M059J (cell line): ENCODE results near the gene ZNF444. TPM values are rescaled to one million over a fixed set of nuclear protein-coding genes. Genes with fewer than 3 reads are reported as not detected.

Experiments used
- DNase-seq: peaks from one replicate; pipeline ENCODE4 v3.0.0-alpha.2; 2012; ENCODE audit warnings: low read depth
- total RNA-seq: library from RNA; depleted of rRNA; stranded (reverse); fragments of >200 nt; shearing (Covaris generic); gene quantifications from 2 replicates; pipeline ENCODE4 v1.2.3, GENCODE V29; 2014

The ZNF444 gene
- total RNA-seq, 1 experiment from 2014 or later = 21.2 TPM

GRCh38 chr19:56121180-56122167 lies 19.6 kb upstream of the ZNF444 start, which contains the start of gene ZNF787:
ZNF787 (minus strand) TSS chr19:56121295; CDS start chr19:56103217, 18,078 bp downstream.
- DNase-seq = peak; percentile 94

DNA sequence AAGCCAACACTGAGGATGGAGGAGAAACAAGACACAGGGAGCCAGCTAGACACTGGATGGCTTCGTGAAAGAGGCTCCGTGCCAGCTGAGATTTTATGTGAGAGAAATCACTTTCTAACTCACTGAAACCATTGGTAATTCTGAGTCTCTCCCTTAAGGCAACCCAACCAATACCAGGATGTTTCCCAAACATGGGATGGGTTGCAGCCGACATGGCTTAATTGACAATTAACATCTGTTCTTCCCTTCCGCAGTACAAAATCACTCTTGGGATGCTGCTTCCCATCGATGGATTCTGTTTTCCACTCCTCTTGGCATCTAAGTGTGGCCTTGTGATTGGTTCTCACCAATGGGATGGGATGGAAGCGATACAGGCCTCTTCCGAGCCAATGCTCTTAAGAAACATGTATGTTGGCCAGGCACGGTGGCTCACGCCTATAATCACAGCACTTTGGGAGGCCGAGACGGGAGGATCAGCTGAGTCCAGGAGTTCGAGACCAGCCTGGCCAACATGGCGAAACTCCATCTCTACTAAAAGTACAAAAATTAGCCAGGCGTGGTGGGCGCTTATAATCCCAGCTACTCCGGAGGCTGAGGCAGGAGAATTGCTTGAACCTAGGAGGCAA lies 17.7 kb upstream of the ZNF444 start:
- DNase-seq = no peak

- no peak for DNase-seq
Observed at GRCh38 chr19:56124578-56124977, 16.5 kb upstream of the ZNF444 start.

DNA sequence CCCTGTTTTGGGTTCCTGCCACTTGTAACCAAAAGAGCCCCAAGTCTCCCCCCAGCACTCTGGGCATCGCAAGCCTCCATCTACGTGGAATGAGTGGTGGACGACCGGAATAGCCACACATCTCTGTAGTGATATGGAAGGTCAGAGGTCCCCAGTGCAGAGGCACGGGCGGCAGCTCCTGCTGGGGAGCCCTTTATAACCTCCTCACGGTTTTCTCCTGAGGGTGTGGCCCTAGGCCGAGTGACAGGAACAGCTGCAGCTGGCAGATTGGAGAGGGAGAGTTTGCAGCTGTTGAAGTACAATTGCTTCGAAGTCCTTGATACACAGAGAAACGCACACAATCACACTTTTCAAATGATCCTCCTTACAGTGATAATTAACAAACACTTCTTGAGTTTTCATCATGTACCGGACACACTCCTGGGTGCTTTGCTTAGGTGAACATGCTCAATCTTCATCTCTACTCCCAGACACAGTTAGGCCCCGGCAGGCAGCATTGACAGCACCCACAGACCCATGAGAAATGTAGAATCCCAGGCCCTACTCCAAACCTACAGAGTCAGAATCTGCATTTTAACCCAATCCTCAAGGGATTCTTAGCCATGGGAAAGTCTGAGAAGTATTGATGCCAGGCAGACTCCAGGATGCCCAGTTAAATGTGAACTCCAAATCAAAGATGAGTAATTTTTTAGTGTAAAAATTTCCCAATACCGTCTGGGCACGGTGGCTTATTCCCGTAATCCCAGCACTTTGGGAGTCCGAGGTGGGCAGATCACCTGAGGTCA lies 15.1 kb upstream of the ZNF444 start:
- no peak for DNase-seq

- no peak for DNase-seq
Observed at GRCh38 chr19:56126983-56127780, 13.9 kb upstream of the ZNF444 start.

- no peak for DNase-seq
Observed at GRCh38 chr19:56130006-56130405, 11.1 kb upstream of the ZNF444 start.

DNA sequence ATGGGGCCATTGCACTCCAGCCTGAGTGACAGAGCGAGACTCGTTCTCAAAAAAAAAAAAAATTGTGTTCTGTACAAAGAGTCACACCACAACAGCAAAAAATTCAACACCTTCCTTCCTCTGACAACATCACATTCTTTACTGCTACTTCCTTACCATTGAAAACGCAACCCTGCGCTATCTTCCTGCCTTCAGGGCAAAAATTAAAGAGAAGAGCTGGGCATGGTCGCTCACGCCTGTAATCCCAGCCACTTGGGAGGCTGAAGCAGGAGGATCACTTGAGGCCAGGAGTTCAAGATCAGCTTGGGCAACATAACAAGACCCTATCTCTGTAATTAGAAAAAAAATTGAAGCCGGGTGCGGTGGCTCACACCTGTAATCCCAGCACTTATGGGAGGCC lies 9.4 kb upstream of the ZNF444 start:
- DNase-seq = no peak

DNA sequence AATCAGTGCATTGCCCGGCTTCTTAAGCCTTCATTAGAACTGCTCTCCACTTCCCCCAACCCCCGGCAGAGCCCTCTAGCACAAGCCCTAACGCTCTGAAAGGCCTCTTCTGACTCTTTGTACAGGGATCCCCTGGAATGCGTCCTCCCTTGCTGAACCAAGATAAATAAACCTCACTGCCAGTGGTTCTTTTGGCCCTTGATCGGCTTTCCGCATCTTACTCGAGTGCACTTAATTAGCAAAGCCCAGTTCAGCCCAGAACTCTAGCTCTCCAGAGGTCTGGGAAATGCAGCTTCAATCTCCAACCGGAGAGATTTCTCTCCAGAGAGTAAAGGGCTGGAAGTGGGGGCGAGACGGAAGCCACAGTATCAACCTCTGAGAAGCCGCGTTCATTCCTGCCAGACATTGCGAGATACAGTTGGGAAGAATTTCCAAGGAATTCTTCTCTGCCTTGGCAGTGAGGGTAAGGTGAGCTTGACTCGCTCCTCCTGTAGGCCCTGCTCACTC lies 8.7 kb upstream of the ZNF444 start:
- DNase-seq = no peak

- DNase-seq = peak; percentile 54
Observed at GRCh38 chr19:56133858-56134653, 7.0 kb upstream of the ZNF444 start.

GRCh38 chr19:56134654-56134921 lies 6.5 kb upstream of the ZNF444 start:
- no peak for DNase-seq

DNA sequence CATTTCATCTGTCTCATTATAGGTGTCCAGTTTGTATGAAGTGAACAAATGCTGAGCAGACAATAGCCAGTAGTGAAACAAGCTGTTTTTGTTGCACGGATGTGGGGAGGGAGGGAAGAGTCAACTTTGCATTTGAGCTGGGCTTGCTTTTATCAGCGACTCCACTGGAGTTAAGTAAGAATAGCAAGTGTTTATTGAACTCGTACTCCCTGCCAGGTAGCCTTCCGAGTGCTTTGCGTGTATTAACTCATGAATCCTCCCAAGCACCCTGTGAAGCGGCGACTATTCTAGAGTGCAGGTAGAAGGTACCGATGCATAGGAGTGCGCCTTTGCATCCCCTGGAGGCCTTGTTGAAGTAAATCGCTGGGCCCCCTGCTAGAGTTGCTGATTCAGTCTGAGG lies 4.7 kb upstream of the ZNF444 start:
- no peak for DNase-seq

DNA sequence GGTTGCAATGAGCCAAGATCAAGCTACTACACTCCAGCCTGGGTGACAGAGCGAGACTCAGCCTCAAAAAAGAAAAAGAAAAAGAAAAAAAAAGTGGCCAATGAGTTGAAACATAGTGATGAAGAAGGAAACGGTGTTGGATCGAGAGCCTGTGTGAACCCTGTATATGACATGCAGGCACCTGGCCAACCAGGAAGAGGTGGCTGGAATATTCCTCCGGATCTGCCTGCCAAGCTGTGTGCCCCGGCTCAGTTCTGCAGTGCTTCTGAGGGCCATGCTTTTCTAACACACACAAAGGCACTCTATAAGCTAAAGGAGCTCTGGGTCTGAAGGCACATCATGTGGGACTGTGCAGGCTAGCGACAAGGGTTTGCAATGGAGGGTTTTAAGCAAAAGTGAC lies 3.7 kb upstream of the ZNF444 start:
- no peak for DNase-seq

DNA sequence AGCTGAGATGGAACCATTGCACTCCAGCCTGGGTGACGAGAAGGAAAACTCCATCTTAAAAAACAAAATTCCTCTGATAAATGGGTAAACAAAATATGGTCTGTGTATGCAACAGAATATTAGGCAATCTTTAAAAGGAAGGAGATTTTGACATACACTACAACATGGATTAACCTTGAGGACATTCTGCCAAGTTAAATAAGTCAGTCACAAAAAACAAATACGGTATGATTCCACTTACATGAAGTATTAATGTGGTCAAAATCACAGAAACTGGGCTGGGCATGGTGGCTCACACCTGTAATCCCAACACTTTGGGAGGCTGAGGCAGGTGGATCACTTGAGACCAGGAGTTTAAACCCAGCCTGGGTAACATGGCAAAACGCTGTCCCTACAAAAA lies 3.0 kb upstream of the ZNF444 start:
- no peak for DNase-seq

DNA sequence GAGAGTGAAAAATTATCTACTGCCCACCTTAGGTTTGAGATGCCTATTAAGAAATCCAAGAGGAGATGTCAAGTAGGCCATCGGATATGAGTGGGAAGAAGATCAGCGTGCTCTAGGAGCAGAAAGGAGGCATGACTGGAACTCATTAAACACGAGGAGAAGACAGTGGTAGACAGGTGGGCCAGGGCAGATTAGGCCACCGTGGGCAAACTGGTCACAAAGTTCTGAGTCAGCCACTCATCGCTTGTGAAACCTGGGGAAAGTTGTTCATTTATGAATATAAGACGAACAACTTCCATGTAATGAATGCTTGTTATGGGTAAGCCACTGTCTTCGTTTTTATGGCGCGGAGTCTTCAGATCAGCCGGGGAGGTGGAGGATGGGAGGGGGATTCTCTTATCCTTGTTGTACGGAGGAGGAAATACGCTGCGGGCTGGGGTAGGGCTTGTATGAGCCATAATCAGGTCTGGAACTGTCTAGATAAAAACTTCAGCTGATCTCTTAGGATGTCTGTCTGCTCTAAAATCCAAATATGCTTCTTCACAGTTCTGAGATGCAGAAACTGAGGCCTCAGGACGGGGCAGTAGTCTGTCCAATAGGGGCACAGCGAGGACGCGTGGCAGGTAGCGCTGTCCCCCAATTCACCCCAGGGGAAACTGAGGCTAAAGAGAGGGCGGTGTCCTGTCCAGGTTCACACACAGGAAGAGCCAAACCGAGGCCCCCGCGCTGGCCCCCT lies 1.1 kb upstream of the ZNF444 start:
- no peak for DNase-seq

DNA sequence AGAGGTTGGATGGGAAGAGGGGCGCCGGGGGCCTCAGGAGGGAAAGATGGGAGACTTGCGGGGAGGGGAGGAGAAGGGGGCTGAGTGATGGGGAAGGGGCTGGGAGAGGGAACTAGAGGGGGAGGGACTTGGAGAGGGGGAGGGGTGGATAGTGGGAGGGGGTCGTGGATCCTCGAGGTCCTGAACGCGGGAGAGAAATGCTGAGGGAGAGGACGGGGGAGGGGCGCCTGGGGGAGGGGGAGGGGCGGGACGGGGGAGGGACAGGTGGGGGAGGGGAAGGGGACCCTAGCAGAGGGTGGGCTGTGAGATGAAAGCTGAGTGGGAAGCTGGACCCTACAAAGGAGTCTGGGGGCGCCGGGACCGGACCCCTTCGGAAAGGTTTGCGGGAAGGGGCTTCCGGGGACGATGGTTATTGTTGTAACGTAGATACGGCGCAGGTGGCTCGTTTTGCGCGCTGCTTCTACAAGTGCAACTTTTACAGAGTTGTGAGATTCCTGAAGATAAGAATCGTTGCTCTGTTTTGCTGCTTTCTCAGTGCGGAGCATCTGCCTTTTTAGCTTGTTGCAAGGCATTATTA lies 418 bp downstream of the ZNF444 start:
- no peak for DNase-seq

DNA sequence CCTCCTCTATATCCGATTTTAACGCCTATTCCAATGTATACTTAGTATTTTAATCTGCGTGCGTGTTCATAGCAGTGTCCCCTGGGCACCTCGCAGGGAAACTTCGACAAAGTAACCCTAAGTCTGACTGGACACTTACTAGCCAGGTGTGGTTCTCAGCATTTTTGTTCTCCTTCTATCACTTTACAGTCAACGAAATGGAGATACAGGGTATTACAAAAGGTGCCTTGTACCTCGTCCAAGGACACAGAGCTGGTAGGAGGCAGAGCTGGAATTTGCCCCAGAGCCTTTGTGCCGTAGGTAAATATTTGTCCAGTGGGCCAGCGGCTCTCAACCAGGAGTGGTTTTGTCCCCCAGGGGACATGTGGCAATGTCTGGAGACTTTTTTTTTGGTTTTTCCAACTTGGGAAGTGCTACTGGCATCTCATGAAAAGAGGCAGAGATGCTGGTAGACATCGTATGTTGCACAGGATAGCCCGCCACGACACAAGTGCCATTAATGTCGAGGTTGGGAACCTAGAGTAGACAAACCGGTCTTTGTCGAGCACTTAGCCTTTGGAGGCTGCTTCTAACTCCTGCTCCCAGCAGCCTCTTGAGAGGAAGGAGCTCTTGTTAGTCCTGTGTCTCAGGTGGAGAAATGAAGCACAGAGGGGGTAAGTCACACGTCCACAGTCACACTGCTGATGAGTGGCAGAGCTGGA lies 1.1 kb downstream of the ZNF444 start:
- DNase-seq = no peak

DNA sequence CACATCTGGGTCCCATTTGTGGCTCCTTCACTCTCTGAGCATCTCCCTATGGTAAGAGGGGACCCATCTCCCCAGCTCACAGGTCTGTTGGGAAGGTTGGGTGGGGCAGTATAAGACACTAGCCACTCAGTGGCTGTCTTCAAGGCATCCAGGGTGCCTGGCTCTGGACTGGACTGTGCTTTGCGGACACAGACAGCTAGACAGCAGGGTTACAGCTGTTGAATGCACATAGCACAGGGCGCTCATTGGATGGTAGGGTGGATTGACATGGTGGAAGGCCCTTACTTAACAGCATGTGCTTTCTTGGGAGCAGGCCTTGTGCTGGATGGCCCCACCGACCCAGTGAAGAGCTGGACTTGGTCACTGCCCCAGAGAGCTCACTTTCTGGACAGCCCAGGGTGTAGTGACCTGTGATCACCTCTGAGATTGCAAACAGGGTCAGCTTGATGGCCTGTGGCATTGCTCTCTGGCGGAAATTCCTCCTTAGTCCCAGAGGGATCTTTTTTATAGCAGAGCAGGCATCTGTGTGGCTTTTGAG lies 1.9 kb downstream of the ZNF444 start:
- no peak for DNase-seq

DNA sequence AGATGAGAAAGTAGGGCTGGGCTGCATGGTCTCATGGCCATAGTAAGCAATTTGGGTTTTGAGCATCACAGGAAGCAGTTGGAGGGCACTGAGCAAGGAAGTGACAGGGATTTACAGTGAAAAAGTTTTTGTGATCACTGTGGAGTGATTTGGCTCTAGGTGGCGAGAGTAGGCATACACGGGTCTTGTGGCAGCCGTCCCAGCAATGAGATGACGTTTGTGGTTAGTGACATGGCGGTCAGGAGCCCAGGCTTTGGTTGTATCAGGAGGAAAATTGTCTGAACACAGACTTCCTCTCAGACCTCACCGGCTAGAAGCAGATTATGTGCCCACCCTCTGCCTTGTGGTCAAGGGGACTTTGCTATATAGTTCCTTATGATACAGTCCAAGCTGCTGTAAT lies 3.3 kb downstream of the ZNF444 start:
- DNase-seq = no peak

GRCh38 chr19:56144831-56145230 lies 3.7 kb downstream of the ZNF444 start:
- DNase-seq = no peak
